Midbrain (tissue), 1 donor: ENCODE results near the gene WWOX.

ENCODE experiments used
- DNase-seq: peaks from one replicate; lab custom pipeline; 2025; lab: John Stamatoyannopoulos, UW

Gene WWOX

DNA sequence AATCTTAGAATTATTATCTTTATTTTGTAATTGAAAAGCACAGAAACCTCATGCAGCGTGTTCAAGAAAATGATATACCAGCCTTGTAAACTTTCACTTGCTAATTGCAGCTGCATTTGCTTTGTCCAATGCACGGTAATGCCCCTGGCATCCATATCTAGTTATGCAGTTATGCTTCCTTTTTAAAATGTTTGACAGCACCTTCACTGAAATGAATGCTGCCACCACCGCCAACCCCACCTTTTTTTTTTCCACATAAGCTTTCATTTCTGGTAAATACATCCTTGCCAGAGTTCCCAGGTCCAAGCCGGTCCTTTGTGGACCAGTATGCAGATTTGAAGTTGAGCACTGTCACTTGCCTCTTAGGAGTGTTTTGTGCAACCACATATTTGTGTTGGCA, 338.8 kb downstream of the WWOX start:
- DNase-seq, result no peak

DNA sequence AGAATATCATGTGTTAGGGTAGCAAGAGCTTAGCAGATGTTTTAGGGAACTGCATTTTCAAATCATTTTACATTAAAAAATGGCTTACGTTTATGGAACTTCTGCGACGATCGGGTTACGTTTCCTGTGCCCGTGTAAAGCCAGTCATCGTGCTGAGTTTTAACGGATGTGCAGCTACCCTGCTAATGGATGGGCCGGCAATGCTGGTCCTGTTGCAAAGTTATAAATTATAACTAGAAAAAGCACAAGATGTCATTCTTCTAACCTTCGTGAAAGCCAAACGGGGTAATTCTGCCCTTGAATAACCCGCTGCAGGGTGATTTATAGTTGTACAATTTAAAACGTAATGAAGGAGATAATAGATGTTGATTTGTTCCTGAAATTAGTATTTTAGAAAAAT, 339.2 kb downstream of the WWOX start:
- no peak for DNase-seq

- DNase-seq, result no peak
Measured at GRCh38 chr16:78439646-78440045, 340.2 kb downstream of the WWOX start.

DNA sequence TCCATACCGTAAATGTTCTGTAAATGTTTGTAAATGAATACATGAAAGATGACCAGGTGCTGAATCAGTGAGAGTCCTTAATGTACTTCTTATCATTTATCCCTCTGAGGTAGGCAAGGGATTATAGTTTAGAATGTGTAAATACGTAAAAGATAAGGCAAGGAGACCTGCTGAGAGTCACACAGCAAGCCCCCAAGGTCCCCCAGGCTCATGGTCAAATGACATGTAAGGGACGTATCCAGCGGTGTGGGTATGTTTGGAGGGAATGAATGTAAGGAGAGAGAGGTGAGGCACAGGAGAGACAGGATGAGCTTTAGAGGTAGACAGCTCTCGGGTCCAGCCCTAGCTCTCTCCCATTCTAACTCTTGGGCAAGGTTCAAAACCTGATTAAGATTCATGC, 341.8 kb downstream of the WWOX start:
- DNase-seq, result no peak

DNA sequence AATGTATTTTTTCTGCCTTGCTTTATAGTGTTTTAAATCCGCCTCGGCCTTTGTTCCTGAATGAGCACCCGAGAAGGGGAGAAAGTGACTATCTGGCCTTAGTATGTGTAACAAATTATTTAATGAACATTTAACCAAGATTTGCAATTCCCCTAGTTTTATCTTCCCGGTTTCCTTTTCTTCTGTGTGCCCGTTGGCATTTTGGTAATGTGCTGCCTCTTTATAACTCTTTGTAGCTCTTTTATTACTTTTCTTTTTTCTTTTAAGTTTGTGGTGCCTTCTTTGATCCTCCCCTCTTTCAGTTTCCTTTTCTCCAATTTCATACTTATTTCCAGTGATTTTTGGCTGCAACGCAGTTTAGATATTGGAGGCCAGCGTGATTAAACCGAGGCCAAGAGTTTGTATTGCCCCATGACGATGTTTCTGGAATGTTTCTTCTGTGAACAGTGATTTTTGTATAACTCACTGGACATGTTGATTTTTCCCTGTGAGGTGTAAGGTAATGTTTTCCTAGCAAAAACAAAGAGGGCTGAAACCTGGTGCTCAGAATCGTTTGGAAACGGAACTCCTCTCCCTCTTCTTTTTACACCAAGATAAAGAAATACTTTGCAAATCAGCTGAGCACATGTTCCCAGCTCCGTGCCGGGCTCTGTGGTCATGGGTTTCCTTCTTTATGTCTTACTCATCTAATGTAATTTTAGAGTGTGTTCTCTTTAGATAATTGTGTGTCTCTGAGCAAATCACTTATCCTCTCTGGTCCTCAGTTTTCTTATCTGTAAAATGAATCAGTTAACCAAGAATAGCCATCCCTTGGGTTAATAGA, 344.3 kb downstream of the WWOX start:
- DNase-seq, result no peak

- no peak for DNase-seq
Measured at GRCh38 chr16:78445818-78446217, 346.4 kb downstream of the WWOX start.

DNA sequence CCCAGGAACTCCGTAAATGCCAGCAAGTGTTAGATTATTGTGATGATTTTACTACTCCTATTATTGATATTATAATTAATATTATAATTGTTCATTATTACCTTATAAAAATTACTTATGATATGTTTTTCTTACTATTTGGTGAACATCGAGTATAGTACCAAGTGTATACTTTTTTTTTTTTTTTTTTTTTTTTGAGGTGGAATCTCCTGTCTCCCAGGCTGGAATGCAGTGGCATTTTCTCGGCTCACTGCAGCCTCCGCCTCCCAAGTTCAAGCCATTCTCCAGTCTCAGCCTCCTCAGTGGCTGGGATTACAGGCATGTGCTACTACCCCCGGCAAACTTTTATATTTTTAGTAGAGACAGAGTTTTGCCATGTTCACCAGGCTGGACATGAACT, 347.0 kb downstream of the WWOX start:
- no peak for DNase-seq

DNA sequence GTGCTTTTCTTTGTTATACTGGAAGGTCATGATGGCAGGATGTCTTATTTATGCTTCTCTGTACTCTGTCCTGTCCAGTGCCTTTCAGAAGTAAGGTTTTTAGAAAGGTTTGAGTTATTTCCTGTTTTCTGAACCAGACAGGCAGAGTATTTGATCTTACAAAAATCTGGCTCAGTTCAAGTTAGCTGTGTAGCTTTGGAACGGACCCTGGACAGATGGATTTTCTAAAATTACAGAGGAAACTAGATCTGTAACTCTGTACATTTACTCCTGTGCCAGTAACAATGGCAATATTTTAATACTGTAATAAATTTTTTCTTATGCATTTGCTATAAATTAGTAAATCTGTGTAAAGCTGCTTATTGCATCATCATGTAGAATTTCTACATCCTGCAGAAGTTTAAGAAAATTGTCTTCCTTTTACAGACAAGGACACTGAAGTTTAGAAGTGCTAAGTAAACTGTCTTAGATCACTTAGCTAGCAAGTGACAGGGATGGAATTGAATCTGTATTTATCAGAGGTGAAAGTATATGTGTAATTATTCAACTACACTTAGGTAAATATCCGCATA, 347.6 kb downstream of the WWOX start:
- no peak for DNase-seq

DNA sequence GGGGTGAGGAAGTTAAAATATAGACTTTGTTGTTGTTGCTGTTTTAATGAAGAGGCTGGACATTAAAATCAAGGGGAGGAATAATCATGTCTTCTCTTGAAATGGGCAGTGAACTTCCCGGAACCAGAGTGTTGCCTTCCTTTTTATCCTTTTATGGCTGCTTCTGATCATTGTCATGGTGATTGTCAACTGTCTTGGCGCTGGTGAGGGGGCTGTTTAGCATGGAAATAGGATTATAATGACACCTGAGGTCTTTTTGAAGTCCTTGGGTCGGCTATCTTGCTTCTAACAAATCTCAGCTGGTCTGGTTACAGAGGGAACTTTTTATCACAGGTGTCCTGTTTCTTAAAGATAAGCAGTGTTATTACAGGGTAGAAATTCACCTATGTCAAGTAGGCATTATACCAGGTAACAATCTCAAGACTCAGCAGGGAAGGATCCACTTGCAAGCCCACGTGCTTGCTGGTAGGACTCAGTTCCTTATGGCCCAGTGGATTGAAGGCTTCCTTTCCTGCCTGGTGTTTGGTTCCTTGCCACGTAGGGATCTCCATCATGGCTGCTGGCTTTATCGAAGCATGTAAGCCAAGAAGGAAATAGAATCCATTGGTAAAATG, 349.3 kb downstream of the WWOX start:
- no peak for DNase-seq

DNA sequence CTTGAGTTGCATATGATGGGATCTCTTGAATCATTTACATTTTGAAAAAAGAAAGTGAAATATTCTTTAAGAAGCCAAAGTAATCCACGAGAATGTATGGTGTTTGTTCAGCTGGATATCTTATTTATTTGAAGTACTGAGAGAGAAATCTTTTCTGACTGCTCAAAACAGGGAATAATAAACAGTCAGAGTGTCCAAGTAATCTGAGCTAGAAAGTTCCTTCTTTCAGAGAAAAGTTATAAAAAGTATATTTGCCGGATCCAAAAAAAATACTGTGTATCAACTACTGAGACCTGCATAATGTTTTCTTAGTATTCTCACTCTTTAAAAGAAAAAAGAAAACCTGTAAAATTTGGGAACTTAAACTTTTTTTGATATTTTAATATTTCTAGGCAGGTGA, 350.8 kb downstream of the WWOX start:
- DNase-seq, result no peak

DNA sequence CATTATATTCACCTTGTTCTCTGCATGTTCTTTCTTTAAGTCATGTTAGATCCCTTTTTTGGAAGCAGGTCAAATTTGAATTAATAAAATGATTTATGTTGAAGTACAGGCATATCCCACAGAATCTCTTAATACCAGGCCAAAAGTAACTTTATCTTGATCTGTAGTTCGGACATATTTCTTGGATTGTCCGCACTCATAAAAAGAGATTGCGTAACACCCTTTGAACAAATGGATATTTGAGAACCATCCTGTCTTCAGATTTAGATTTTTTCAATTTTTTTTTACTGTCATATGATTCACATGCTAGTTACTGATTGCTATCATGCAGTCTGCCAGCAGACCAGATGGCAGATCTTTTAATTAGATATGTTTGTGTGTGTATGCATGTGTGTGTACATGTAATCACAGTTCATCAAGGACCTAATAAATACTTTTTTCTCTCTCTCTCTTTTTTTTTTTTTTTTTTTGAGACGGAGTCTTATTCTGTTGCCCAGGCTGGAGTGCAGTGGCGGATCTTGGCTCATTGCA, 352.6 kb downstream of the WWOX start:
- no peak for DNase-seq

GRCh38 chr16:78455861-78456260, 356.4 kb downstream of the WWOX start:
- DNase-seq, result no peak

DNA sequence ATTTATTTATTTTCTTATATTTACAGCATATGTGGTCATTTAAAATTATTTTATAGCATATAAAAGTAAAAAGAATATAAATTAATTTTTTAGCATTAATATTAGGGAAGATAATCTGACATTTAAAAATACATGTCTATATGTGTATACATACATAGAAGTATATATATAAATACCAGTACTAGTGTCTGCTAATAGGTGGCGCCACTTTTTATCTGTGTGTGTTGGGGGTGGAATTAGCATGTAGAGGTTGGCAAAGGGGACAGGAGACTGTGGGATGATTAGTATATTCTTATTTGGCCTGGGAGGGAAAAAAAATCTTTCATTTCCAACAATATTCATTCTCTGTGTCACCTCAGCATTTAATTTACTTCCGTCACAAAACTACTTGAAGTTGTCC, 359.1 kb downstream of the WWOX start:
- DNase-seq, result no peak

GRCh38 chr16:78460428-78460827, 361.0 kb downstream of the WWOX start:
- peak; percentile 4 for DNase-seq

DNA sequence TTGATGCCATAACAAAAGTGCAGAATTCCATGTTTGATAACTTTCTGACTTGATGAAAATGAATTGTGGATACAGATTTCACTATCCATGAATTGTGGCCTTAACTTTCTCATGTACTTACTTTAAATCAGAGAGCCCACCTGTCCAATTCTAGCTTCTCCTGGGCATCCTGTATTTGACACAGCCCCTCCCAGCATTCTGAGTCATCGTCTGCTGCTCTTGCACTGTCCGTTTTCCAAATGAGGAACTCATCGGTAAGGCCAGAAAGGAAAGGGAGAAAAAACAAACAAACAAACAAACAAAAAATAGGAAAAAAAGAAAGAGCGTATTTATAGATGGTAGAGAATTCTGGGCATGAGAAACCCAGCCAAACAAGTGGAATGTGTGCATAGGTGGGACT, 361.6 kb downstream of the WWOX start:
- no peak for DNase-seq

DNA sequence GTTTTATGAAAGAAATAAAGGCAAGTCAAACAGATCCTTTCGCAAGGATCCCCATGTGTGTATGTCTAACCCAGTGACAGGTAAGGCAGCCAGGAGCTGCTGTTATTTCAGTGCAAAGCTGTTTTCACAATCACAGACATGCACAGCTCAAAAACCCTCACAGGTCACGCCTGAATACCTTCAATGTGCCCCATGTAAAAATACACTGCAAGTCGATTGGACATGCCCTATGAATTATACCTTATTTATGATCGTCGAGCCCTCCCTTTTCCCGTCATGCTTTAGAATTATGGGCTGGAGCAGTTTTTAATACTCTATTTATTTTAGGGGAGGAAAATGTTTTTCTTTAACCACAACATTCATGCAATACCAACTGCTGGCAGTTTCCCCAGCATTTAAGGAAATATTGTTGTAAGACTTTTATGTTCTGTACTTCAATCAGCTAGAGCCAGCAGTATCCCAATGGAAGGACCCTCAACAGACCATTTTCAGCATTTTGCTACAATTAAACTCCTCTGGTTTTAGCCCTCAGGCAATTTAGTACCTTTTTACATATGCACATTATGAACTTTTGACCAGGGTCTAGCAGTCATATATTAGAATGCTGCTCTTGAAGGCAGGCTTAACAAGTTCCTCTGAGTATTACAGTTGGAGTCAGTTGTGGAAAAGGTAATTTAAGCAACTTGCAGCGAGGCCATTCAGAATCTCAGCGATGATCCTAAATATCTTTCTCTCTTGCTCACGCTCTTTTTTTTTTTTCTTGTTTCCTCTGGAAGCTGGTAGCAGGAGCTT, 362.2 kb downstream of the WWOX start:
- DNase-seq, result no peak

DNA sequence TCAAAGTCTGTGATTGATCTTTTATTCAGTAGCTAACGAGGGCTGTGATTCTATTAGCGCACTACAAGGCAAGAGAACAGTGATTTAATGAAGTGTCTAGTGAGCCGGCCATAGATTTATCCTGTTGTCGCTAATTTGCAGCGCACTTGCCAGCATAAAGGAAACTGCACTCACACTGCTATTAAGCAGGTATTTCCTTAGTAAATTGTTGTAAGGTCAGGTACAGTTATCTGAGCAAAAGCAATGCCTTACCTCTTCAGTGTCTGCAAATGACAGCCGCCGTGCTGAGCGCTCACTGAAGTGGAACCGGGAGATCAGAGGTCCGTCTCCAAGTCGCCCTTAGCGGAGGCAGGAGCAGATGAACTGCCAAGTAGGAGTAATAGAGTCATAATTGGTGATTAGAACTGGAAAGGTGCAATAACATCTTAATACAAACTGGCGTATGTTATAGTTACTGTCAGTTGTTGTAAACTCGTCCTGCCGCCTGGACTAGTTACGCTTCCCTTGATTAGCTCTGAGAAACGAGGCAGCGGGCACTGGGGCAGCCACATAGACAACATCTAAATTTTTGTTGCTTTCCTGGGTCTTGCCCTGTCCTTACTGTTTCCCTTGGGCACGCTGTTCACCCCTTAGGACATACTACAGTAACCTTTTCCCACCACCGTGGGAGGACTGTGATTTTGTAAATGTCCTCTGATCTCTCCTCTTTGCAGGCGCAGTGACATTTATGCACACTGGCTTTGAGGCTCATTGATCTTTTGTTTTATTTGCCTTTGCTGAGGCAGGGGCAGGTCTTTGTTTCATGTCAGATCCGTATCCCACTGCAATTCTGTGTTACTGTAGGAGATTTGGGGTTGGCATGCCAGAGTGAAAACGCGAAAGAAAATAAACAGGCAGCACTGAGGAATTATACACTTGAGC, 363.1 kb downstream of the WWOX start:
- no peak for DNase-seq

- DNase-seq, result no peak
Measured at GRCh38 chr16:78463591-78463990, 364.1 kb downstream of the WWOX start.

- DNase-seq, result no peak
Measured at GRCh38 chr16:78464833-78465232, 365.4 kb downstream of the WWOX start.

DNA sequence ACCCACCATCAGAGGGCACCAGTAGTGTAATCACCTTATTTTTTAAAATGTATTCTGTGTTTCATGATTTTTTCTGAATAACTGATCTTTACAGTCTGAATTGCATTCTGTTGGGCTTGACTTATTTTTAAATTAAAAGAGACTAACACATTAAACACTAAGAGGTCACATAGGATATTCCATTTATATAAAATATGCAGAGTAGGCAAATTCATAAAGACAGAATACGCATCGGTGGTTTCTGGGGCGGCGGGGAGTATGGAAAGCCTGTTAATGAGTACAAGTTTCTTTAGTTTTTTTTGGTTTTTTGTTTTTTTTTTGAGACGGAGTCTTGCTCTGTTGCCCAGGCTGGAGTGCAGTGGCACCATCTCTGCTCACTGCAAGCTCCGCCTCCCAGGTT, 366.3 kb downstream of the WWOX start:
- no peak for DNase-seq

DNA sequence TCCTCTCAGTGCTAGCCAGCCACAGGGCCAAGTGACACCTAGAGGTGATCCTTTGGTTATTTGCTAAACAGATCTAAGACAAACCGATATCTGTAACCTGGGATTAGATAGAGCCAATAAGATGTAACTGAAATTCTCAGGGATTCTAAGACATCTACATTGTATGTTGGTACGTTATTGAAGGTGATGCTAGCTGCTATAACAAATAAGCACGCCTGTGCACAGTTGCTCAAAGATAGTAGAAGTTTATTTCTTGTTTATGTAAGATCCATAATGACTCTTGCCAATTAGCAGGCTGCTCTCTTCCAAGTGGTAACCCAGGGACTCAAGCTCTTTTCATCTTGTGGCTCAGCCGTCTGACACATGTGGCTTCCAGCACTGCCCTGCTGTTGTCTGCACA, 370.3 kb downstream of the WWOX start:
- DNase-seq, result no peak
